Keratinocyte (primary cell): ENCODE results near the gene CPLX3. TPM values are rescaled to one million over a fixed set of nuclear protein-coding genes. Genes with fewer than 3 reads are reported as not detected.

Experiments
- DNase-seq: peaks from one replicate; pipeline ENCODE4 v3.0.0-alpha.2; 2011; ENCODE audit warnings: low read depth, missing footprints, low spot score
- FAIRE-seq: peaks from 2 replicates; lab custom pipeline; 2011; peaks lifted over from hg19 to GRCh38; lab: Jason Lieb, UNC
- H2AFZ ChIP-seq: 2 replicates; pipeline ENCODE4 v1.6.0; 2012; ENCODE audit warnings: low read length, control low read depth, inconsistent platforms; ENCODE audit not compliant: control insufficient read depth
- H3K27ac ChIP-seq: 2 replicates; pipeline ENCODE4 v1.5.1; 2011; ENCODE audit warnings: low read length; ENCODE audit not compliant: control insufficient read depth, insufficient read depth
- H3K27me3 ChIP-seq: 3 replicates; pipeline ENCODE4 v1.6.0; 2011; ENCODE audit warnings: low read length; ENCODE audit not compliant: control insufficient read depth, insufficient read depth; ENCODE audit errors: extremely low read depth
- H3K36me3 ChIP-seq, 2 experiments: 2 replicates in 1 of 2; 3 replicates in 1 of 2; pipeline ENCODE4 v1.5.1; 2011; ENCODE audit warnings: low read length in 2 of 2, mild to moderate bottlenecking in 1 of 2; ENCODE audit not compliant: control insufficient read depth in 2 of 2, insufficient read depth in 2 of 2; ENCODE audit errors: extremely low read depth in 1 of 2
- H3K4me1 ChIP-seq: 3 replicates; pipeline ENCODE4 v1.5.1; 2011; ENCODE audit warnings: low read length; ENCODE audit not compliant: control insufficient read depth, insufficient read depth; ENCODE audit errors: extremely low read depth
- H3K4me2 ChIP-seq: 3 replicates; pipeline ENCODE4 v1.6.0; 2011; ENCODE audit warnings: low read depth, low read length; ENCODE audit not compliant: control insufficient read depth, insufficient read depth; ENCODE audit errors: extremely low read depth
- H3K4me3 ChIP-seq, 3 experiments: fragments of 200-600 bp in 1 of 3; sonication (generic) in 1 of 3; 2 replicates in 2 of 3; 3 replicates in 1 of 3; pipeline ENCODE4 v1.5.1; 2011 to 2016; ENCODE audit warnings: low read length in 3 of 3, mild to moderate bottlenecking in 3 of 3, control low read depth in 2 of 3, inconsistent platforms in 1 of 3, low read depth in 1 of 3, mixed read lengths in 1 of 3, mixed run types in 1 of 3, moderate library complexity in 1 of 3; ENCODE audit not compliant: control insufficient read depth in 2 of 3, insufficient read depth in 2 of 3; ENCODE audit errors: extremely low read depth in 1 of 3
- H3K79me2 ChIP-seq: 2 replicates; pipeline ENCODE4 v1.6.0; 2012; ENCODE audit warnings: low read length; ENCODE audit not compliant: control insufficient read depth, insufficient read depth
- H3K9ac ChIP-seq: 3 replicates; pipeline ENCODE4 v1.6.0; 2011; ENCODE audit warnings: low read length; ENCODE audit not compliant: control insufficient read depth, insufficient read depth; ENCODE audit errors: extremely low read depth
- H3K9me1 ChIP-seq: 3 replicates; pipeline ENCODE4 v1.6.0; 2011; ENCODE audit warnings: low read length; ENCODE audit not compliant: control insufficient read depth, insufficient read depth; ENCODE audit errors: extremely low read depth
- H3K9me3 ChIP-seq: 2 replicates; pipeline ENCODE4 v1.5.1; 2012; ENCODE audit warnings: low read depth, low read length; ENCODE audit not compliant: control insufficient read depth
- H4K20me1 ChIP-seq: 3 replicates; pipeline ENCODE4 v1.6.0; 2011; ENCODE audit warnings: low read length; ENCODE audit not compliant: control insufficient read depth, insufficient read depth; ENCODE audit errors: extremely low read depth
- CTCF ChIP-seq, 3 experiments: IDR thresholded peaks in 1 of 3; conservative IDR thresholded peaks in 1 of 3; optimal IDR thresholded peaks in 1 of 3; 2 replicates in 2 of 3; 3 replicates in 1 of 3; pipeline versions ENCODE3 to v1.5.1; 2011; ENCODE audit warnings: low read length in 3 of 3, mild to moderate bottlenecking in 3 of 3, moderate library complexity in 2 of 3, control low read depth in 1 of 3, inconsistent platforms in 1 of 3; ENCODE audit not compliant: insufficient read depth in 2 of 3; ENCODE audit errors: extremely low read depth in 1 of 3
- EZH2 ChIP-seq: IDR thresholded peaks from one replicate; pipeline ENCODE4 v1.6.1; 2012; ENCODE audit warnings: inconsistent platforms, mild to moderate bottlenecking, low read length, moderate library complexity
- dilution Hi-C: fragments of 300-500 bp; cut with MboI; formaldehyde crosslinking; loops from one replicate; pipeline ENCODE4 v1.7.0; 2020; ENCODE audit warnings: low sequenced_read_pairs; ENCODE audit not compliant: extremely low pct_ligation_motif_present
- polyA plus RNA-seq, 5 experiments: library from polyadenylated mRNA; depleted of rRNA in 3 of 5; stranded (reverse) in 3 of 5; stranded (forward) in 1 of 5; unstranded in 1 of 5; fragments of >200 nt; gene quantifications; 1 replicate in 1 of 5; 2 replicates in 3 of 5; 3 replicates in 1 of 5; pipeline versions ENCODE4 v1.2.1 to v1.2.3, GENCODE V29; 2011 to 2012; ENCODE audit warnings: missing spikeins in 2 of 5, low read depth in 1 of 5, low replicate concordance in 1 of 5

CPLX3 gene
- polyA plus RNA-seq, 1 donor (not counting 4 experiments of a cell fraction or from before 2014, with no cell fraction given), result not detected

GRCh38 chr15:74827614-74828013 is 1.2 kb downstream of the CPLX3 start:
- no peaks in the 10 kb centered on the region for H3K79me2 ChIP-seq
- dilution Hi-C loops, result no loop called here
- H3K4me1 ChIP-seq, result no peaks in the 10 kb centered on the region
- no peaks in the 10 kb centered on the region for H3K36me3 ChIP-seq
- peaks cover 47% of the 10 kb centered on the region for H3K27me3 ChIP-seq
- TF ChIP-seq EZH2 (peak; percentile 10), CTCF (optimal IDR thresholded peaks at IDR 0.05 in 1 of 3, IDR thresholded peaks at IDR 0.05 in 1 of 3, conservative IDR thresholded peaks at IDR 0.05 in 1 of 3; ENCODE audit: extremely low read depth in 1 of 3, insufficient read depth in 2 of 3, low read length in 3 of 3) (no peak)
- H3K9ac ChIP-seq, result no peak overlapping the region
- H2AFZ ChIP-seq, result no peak overlapping the region
- H3K4me3 ChIP-seq, result no peak overlapping the region
- FAIRE-seq (no peak), DNase-seq (no peak)
- H3K9me1 ChIP-seq, result no peaks in the 10 kb centered on the region
- no peak overlapping the region for H3K27ac ChIP-seq
- H3K4me2 ChIP-seq, result no peak overlapping the region
- no peaks in the 10 kb centered on the region for H3K9me3 ChIP-seq
- no peaks in the 10 kb centered on the region for H4K20me1 ChIP-seq

DNA sequence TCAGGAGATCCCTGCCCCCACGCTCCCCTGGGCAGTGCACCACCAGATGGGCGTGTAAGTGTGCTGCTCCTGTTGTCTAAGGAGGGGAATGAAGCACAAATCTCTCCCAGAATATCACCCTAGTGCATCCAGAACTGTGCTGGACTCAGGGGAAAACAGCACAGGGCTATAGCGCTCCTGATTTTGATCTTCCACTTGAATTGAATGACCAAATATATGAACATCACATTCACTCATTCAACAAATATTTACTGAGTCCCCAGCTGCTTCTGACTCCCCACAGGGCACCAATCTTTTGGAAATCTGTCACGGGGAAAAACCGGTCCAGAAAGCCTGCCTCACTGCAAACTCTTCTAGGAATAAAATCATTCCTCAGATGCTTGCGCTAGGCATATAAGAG is 2.4 kb downstream of the CPLX3 start:
- Histone ChIP-seq H3K9me1 (no peaks in the 10 kb centered on the region), H3K4me1 (no peaks in the 10 kb centered on the region), H3K79me2 (no peaks in the 10 kb centered on the region), H3K9me3 (no peaks in the 10 kb centered on the region), H3K27ac (no peak overlapping the region), H3K4me2 (no peak overlapping the region), H3K27me3 (peaks cover 46% of the 10 kb centered on the region), H3K36me3 (no peaks in the 10 kb centered on the region), H4K20me1 (no peaks in the 10 kb centered on the region), H3K9ac (no peak overlapping the region), H3K4me3 (no peak overlapping the region), H2AFZ (no peak overlapping the region)
- dilution Hi-C loops, result no loop called here
- FAIRE-seq, result no peak
- no peak for TF ChIP-seq CTCF (optimal IDR thresholded peaks at IDR 0.05 in 1 of 3, IDR thresholded peaks at IDR 0.05 in 1 of 3, conservative IDR thresholded peaks at IDR 0.05 in 1 of 3; ENCODE audit: extremely low read depth in 1 of 3, insufficient read depth in 2 of 3, low read length in 3 of 3)
- TF ChIP-seq EZH2, result no peak
- no peak for DNase-seq
